Mesothelial cell of epicardium (in vitro differentiated cells): ENCODE results near the gene CD276. TPM values are rescaled to one million over a fixed set of nuclear protein-coding genes. Genes with fewer than 3 reads are reported as not detected.
A peak's percentile ranks its signal among the peaks of the same experiment; 100 is the strongest.

Source experiments
- DNase-seq, 2 experiments: peaks; one replicate each; pipeline ENCODE4 v3.0.0; 2021; ENCODE audit warnings: low spot score in 2 of 2; ENCODE audit not compliant: unreplicated experiment in 2 of 2
- H3K27ac Mint-ChIP-seq: 2 replicates; pipeline ENCODE4 v1.8.0; 2021; ENCODE audit warnings: mixed read lengths
- H3K27me3 Mint-ChIP-seq: 2 replicates; pipeline ENCODE4 v1.8.0; 2021; ENCODE audit warnings: low read depth, mixed read lengths
- H3K36me3 Mint-ChIP-seq: 2 replicates; pipeline ENCODE4 v1.8.0; 2021; ENCODE audit warnings: mixed read lengths
- H3K4me1 Mint-ChIP-seq: 2 replicates; pipeline ENCODE4 v1.8.0; 2021; ENCODE audit warnings: mixed read lengths
- H3K4me3 Mint-ChIP-seq: 2 replicates; pipeline ENCODE4 v1.8.0; 2021; ENCODE audit warnings: mild to moderate bottlenecking, moderate library complexity, mixed read lengths
- H3K9me3 Mint-ChIP-seq: 2 replicates; pipeline ENCODE4 v1.8.0; 2021; ENCODE audit warnings: mixed read lengths
- CTCF ChIP-seq: fragments of 200-600 bp; sonication (generic); IDR thresholded peaks from one replicate; pipeline ENCODE4 v1.5.0; 2021; ENCODE audit warnings: antibody characterized with exemption; ENCODE audit not compliant: unreplicated experiment
- total RNA-seq: library from RNA; stranded (reverse); gene quantifications from 3 replicates; pipeline ENCODE4 v1.2.1, GENCODE V29; 2021

The CD276 gene
- total RNA-seq, 1 donor from 2014 or later: 174 TPM

DNA sequence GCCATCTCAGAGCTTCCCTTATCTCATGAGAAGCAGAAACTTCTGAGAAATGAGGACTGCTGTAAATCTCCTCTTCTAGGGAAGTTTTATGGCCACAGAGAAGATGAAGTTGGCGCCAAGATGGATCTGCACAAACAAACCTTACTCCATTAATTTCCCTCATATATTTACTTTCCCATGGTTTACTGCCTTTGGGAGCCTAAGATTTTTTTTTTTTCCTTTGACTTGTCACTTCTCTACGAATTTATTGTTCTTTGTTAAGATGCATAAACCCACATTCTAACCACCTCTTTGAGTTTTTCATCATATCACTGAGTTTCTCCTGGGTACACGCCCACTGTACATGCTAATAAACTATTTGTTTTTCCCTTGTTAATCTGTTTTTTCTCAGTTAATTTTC is 29.5 kb upstream of the CD276 start:
- no peaks in the 10 kb centered on the region for H3K27me3 Mint-ChIP-seq
- peak overlapping the region; percentile 30 for H3K27ac Mint-ChIP-seq
- peaks cover 27% of the 10 kb centered on the region for H3K4me1 Mint-ChIP-seq
- H3K36me3 Mint-ChIP-seq: no peaks in the 10 kb centered on the region
- DNase-seq: no peak
- no peak overlapping the region for H3K4me3 Mint-ChIP-seq
- TF ChIP-seq CTCF: no peak
- H3K9me3 Mint-ChIP-seq: peaks cover 11% of the 10 kb centered on the region

- Mint-ChIP-seq H3K4me1 (peaks cover 37% of the 10 kb centered on the region), H3K27me3 (no peaks in the 10 kb centered on the region), H3K9me3 (peaks cover 11% of the 10 kb centered on the region), H3K27ac (no peak overlapping the region), H3K4me3 (no peak overlapping the region), H3K36me3 (no peaks in the 10 kb centered on the region)
- no peak for DNase-seq
- no peak for TF ChIP-seq CTCF
Observed at GRCh38 chr15:73655724-73656123, 28.5 kb upstream of the CD276 start.

- no peaks in the 10 kb centered on the region for H3K9me3 Mint-ChIP-seq
- H3K27ac Mint-ChIP-seq: no peak overlapping the region
- H3K4me1 Mint-ChIP-seq: peaks cover 37% of the 10 kb centered on the region
- peaks cover 6% of the 10 kb centered on the region for H3K27me3 Mint-ChIP-seq
- no peaks in the 10 kb centered on the region for H3K36me3 Mint-ChIP-seq
- no peak for TF ChIP-seq CTCF
- DNase-seq: no peak
- H3K4me3 Mint-ChIP-seq: no peak overlapping the region
Observed at GRCh38 chr15:73658645-73659044, 25.5 kb upstream of the CD276 start.

- Mint-ChIP-seq H3K9me3 (no peaks in the 10 kb centered on the region), H3K36me3 (no peaks in the 10 kb centered on the region), H3K4me3 (no peak overlapping the region), H3K27me3 (peaks cover 6% of the 10 kb centered on the region), H3K27ac (no peak overlapping the region), H3K4me1 (peaks cover 24% of the 10 kb centered on the region)
- no peak for DNase-seq
- TF ChIP-seq CTCF: no peak
Observed at GRCh38 chr15:73660455-73660854, 23.7 kb upstream of the CD276 start.

- no peaks in the 10 kb centered on the region for H3K4me1 Mint-ChIP-seq
- H3K9me3 Mint-ChIP-seq: no peaks in the 10 kb centered on the region
- H3K4me3 Mint-ChIP-seq: no peak overlapping the region
- no peaks in the 10 kb centered on the region for H3K36me3 Mint-ChIP-seq
- TF ChIP-seq CTCF: no peak
- no peak overlapping the region for H3K27ac Mint-ChIP-seq
- peaks cover 23% of the 10 kb centered on the region for H3K27me3 Mint-ChIP-seq
- no peak for DNase-seq
Observed at GRCh38 chr15:73674587-73674986, 9.6 kb upstream of the CD276 start.

GRCh38 chr15:73677146-73677607 is 7.0 kb upstream of the CD276 start:
- H3K9me3 Mint-ChIP-seq: no peaks in the 10 kb centered on the region
- no peak overlapping the region for H3K4me3 Mint-ChIP-seq
- peaks cover 16% of the 10 kb centered on the region for H3K27me3 Mint-ChIP-seq
- DNase-seq: peak in 1 of 2 experiments; percentile 69
- H3K36me3 Mint-ChIP-seq: no peaks in the 10 kb centered on the region
- peak; percentile 90 for TF ChIP-seq CTCF
- H3K4me1 Mint-ChIP-seq: no peaks in the 10 kb centered on the region
- H3K27ac Mint-ChIP-seq: no peak overlapping the region
